GM23248 (cell line): ENCODE data around the gene SRRT.

Experiments
- EZH2 ChIP-seq: fragments of 200-600 bp; sonication (generic); IDR thresholded peaks from 2 replicates; pipeline ENCODE4 v1.6.1; 2018; ENCODE audit warnings: antibody characterized with exemption, mild to moderate bottlenecking; ENCODE audit not compliant: insufficient read depth, poor library complexity, severe bottlenecking
- EZH2phosphoT487 ChIP-seq: fragments of 200-600 bp; sonication (generic); IDR thresholded peaks from 2 replicates; pipeline ENCODE4 v1.6.1; 2018; ENCODE audit warnings: antibody characterized with exemption, moderate library complexity, mild to moderate bottlenecking, low read depth; ENCODE audit not compliant: insufficient read depth

DNA sequence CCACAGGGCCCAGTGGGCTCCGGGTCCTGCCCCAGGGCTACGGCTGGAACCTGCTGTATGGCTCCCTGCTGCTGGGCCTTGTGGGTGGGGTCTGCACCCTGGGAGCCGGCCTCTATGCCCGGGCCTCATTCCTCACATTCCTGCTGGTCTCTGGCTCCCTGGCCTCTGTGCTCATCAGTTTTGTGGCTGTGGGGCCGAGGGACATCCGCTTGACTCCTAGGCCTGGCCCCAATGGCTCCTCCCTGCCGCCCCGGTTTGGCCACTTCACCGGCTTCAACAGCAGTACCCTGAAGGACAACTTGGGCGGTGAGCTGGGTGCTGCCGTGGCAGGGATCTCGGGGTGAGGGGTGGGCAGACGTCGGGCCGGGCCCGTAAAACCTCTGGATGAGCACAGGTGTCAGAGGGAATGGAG lies 18.0 kb upstream of the SRRT start:
- TF ChIP-seq EZH2 (no peak), EZH2phosphoT487 (no peak)
